NCI-H1436 (cell line): Measurements from ENCODE around the gene GTF2A2.
"Not testable (repeated sequence)": the region's sequence is repeated elsewhere in the genome, so short reads cannot be mapped to it uniquely, and the experiment has no call there.

ENCODE experiments used
- DNase-seq: peaks from one replicate; lab custom pipeline; 2025; lab: John Stamatoyannopoulos, UW

GTF2A2 gene

GRCh38 chr15:59656897-59657634 lies at the start of gene GTF2A2:
TSS of gene GTF2A2 (minus strand) at chr15:59657515. CDS start at chr15:59652277, 5,238 bp downstream.
- peak; percentile 89 for DNase-seq

- DNase-seq: no peak
Measured at GRCh38 chr15:59703979-59704796, 46.9 kb upstream of the GTF2A2 start.

GRCh38 chr15:59702351-59702750 lies 45.0 kb upstream of the GTF2A2 start:
- no peak for DNase-seq

GRCh38 chr15:59701880-59702279 lies 44.6 kb upstream of the GTF2A2 start:
- DNase-seq: no peak

GRCh38 chr15:59699810-59700431 lies 42.6 kb upstream of the GTF2A2 start:
- DNase-seq: no peak

GRCh38 chr15:59698065-59698464 lies 40.8 kb upstream of the GTF2A2 start:
- DNase-seq: not testable (repeated sequence)

- no peak for DNase-seq
Measured at GRCh38 chr15:59696332-59696731, 39.0 kb upstream of the GTF2A2 start.

GRCh38 chr15:59694779-59695178 lies 37.5 kb upstream of the GTF2A2 start:
- DNase-seq: no peak

GRCh38 chr15:59691194-59691805 lies 34.0 kb upstream of the GTF2A2 start:
- DNase-seq: peak; percentile 25

GRCh38 chr15:59689626-59690236 lies 32.4 kb upstream of the GTF2A2 start:
- DNase-seq: peak; percentile 33

GRCh38 chr15:59688782-59689625 lies 31.7 kb upstream of the GTF2A2 start, which contains the start of gene BNIP2:
TSS of gene BNIP2 (minus strand) at chr15:59689320. CDS start at chr15:59682457, 6,863 bp downstream.
- DNase-seq: peak; percentile 98

GRCh38 chr15:59688423-59688781 lies 31.1 kb upstream of the GTF2A2 start:
- peak; percentile 3 for DNase-seq

GRCh38 chr15:59687836-59688235 lies 30.5 kb upstream of the GTF2A2 start:
- no peak for DNase-seq

- no peak for DNase-seq
Measured at GRCh38 chr15:59686389-59686788, 29.1 kb upstream of the GTF2A2 start.

- no peak for DNase-seq
Measured at GRCh38 chr15:59685737-59686297, 28.5 kb upstream of the GTF2A2 start.

- no peak for DNase-seq
Measured at GRCh38 chr15:59680870-59681269, 23.6 kb upstream of the GTF2A2 start.

- DNase-seq: no peak
Measured at GRCh38 chr15:59680346-59680745, 23.0 kb upstream of the GTF2A2 start.

GRCh38 chr15:59678620-59679019 lies 21.3 kb upstream of the GTF2A2 start:
- DNase-seq: no peak

GRCh38 chr15:59678172-59678571 lies 20.9 kb upstream of the GTF2A2 start:
- no peak for DNase-seq

GRCh38 chr15:59676565-59676964 lies 19.2 kb upstream of the GTF2A2 start:
- DNase-seq: no peak
